Hepatocyte (in vitro differentiated cells): ENCODE results near the gene CPSF4. TPM values are rescaled to one million over a fixed set of nuclear protein-coding genes. Genes with fewer than 3 reads are reported as not detected.

Experiments used
- DNase-seq: peaks from one replicate; pipeline ENCODE4 v3.0.0-alpha.2; 2016; ENCODE audit warnings: low spot score
- H2AFZ ChIP-seq: fragments of 200-600 bp; sonication (generic); 2 replicates; pipeline ENCODE4 v1.6.0; 2016; ENCODE audit warnings: antibody characterized with exemption, mild to moderate bottlenecking
- H3K27ac ChIP-seq: fragments of 200-600 bp; sonication (generic); 2 replicates; pipeline ENCODE4 v1.5.1; 2016; ENCODE audit warnings: mild to moderate bottlenecking
- H3K27me3 ChIP-seq: fragments of 200-600 bp; sonication (generic); 2 replicates; pipeline ENCODE4 v1.6.1; 2016
- H3K36me3 ChIP-seq: fragments of 200-600 bp; sonication (generic); replicated peaks from 2 replicates; pipeline ENCODE4 v1.5.1; 2016; ENCODE audit warnings: low read depth; ENCODE audit not compliant: insufficient read depth
- H3K4me1 ChIP-seq: fragments of 200-600 bp; sonication (generic); 2 replicates; pipeline ENCODE4 v1.5.1; 2016; ENCODE audit warnings: mild to moderate bottlenecking, moderate library complexity; ENCODE audit not compliant: insufficient read depth
- H3K4me2 ChIP-seq: fragments of 200-600 bp; sonication (generic); 2 replicates; pipeline ENCODE4 v1.6.0; 2016
- H3K4me3 ChIP-seq: fragments of 200-600 bp; sonication (generic); 2 replicates; pipeline ENCODE4 v1.5.1; 2016; ENCODE audit warnings: mild to moderate bottlenecking
- H3K79me2 ChIP-seq: fragments of 200-600 bp; sonication (generic); 2 replicates; pipeline ENCODE4 v1.6.0; 2017; ENCODE audit warnings: mild to moderate bottlenecking
- H3K9me2 ChIP-seq: fragments of 200-600 bp; sonication (generic); replicated peaks from 2 replicates; pipeline ENCODE4 v1.6.0; 2017; ENCODE audit warnings: mild to moderate bottlenecking; ENCODE audit not compliant: insufficient read depth
- H3K9me3 ChIP-seq: fragments of 200-600 bp; sonication (generic); 2 replicates; pipeline ENCODE4 v1.5.1; 2016; ENCODE audit warnings: low read depth, mild to moderate bottlenecking
- H4K20me1 ChIP-seq: fragments of 200-600 bp; sonication (generic); 2 replicates; pipeline ENCODE4 v1.6.0; 2016; ENCODE audit warnings: mild to moderate bottlenecking; ENCODE audit not compliant: insufficient read depth, poor library complexity, severe bottlenecking
- CTCF ChIP-seq: fragments of 200-600 bp; sonication (generic); IDR thresholded peaks from 2 replicates; pipeline ENCODE4 v1.5.1; 2016; ENCODE audit warnings: antibody characterized with exemption, mild to moderate bottlenecking; ENCODE audit not compliant: poor library complexity
- EZH2 ChIP-seq: fragments of 200-600 bp; sonication (generic); IDR thresholded peaks from 2 replicates; pipeline ENCODE4 v1.6.1; 2016; ENCODE audit warnings: antibody characterized with exemption, mild to moderate bottlenecking, borderline replicate concordance
- EZH2phosphoT487 ChIP-seq: fragments of 200-600 bp; sonication (generic); IDR thresholded peaks from one replicate; pipeline ENCODE4 v1.6.1; 2018; ENCODE audit warnings: antibody characterized with exemption, mild to moderate bottlenecking, low read depth, moderate library complexity; ENCODE audit not compliant: unreplicated experiment, severe bottlenecking
- WGBS: methylation state at CpG from one replicate; pipeline ENCODE4 v1.1.6; 2016; ENCODE audit warnings: low lambda C conversion rate; ENCODE audit errors: missing lambda C conversion rate; 5-methylcytosine and 5-hydroxymethylcytosine counted together
- polyA plus RNA-seq: library from polyadenylated mRNA; unstranded; fragments of >200 nt; fragmentation: Nextera tagmentation; extraction: Ambion mirVana; gene quantifications from 2 replicates; pipeline ENCODE4 v1.2.1, GENCODE V29; 2016
- total RNA-seq: library from RNA; depleted of rRNA; stranded (reverse); fragments of >200 nt; gene quantifications from 2 replicates; pipeline ENCODE4 v1.2.3, GENCODE V29; 2014

The CPSF4 gene
- total and polyA plus RNA-seq, 2 experiments from 2014 or later, result 35.1 to 37.6 TPM

GRCh38 chr7:99456288-99456687 is 17.5 kb downstream of the CPSF4 start:
- TF ChIP-seq EZH2phosphoT487, result no peak
- no peak for TF ChIP-seq CTCF
- TF ChIP-seq EZH2, result no peak
- Histone ChIP-seq H3K4me1 (no peaks in the 10 kb centered on the region), H3K4me3 (no peak overlapping the region), H3K4me2 (no peak overlapping the region), H4K20me1 (peaks cover 31% of the 10 kb centered on the region), H3K9me3 (no peaks in the 10 kb centered on the region), H3K36me3 (no peaks in the 10 kb centered on the region), H3K27me3 (no peaks in the 10 kb centered on the region), H3K27ac (no peak overlapping the region), H2AFZ (no peak overlapping the region), H3K79me2 (peaks cover 35% of the 10 kb centered on the region), H3K9me2 (no peaks in the 10 kb centered on the region)
- WGBS, result 89% methylated on average over 13 of the region's 13 CpGs
- DNase-seq, result no peak

- H3K27me3 ChIP-seq, result no peaks in the 10 kb centered on the region
- H3K4me2 ChIP-seq, result no peak overlapping the region
- H3K9me3 ChIP-seq, result no peaks in the 10 kb centered on the region
- TF ChIP-seq EZH2 (no peak), CTCF (no peak), EZH2phosphoT487 (no peak)
- WGBS, result 93% methylated on average over 6 of the region's 6 CpGs
- H3K27ac ChIP-seq, result no peak overlapping the region
- no peak overlapping the region for H3K4me3 ChIP-seq
- H2AFZ ChIP-seq, result no peak overlapping the region
- peaks cover 38% of the 10 kb centered on the region for H4K20me1 ChIP-seq
- H3K36me3 ChIP-seq, result no peaks in the 10 kb centered on the region
- no peaks in the 10 kb centered on the region for H3K4me1 ChIP-seq
- peaks cover 44% of the 10 kb centered on the region for H3K79me2 ChIP-seq
- no peak for DNase-seq
- no peaks in the 10 kb centered on the region for H3K9me2 ChIP-seq
Observed at GRCh38 chr7:99457050-99457649, 18.4 kb downstream of the CPSF4 start.

GRCh38 chr7:99457650-99458493 is 19.1 kb downstream of the CPSF4 start:
- 94% methylated on average over 26 of the region's 26 CpGs for WGBS
- H3K4me3 ChIP-seq, result no peak overlapping the region
- no peak overlapping the region for H2AFZ ChIP-seq
- TF ChIP-seq EZH2phosphoT487, result no peak
- TF ChIP-seq EZH2, result no peak
- peaks cover 38% of the 10 kb centered on the region for H4K20me1 ChIP-seq
- H3K9me3 ChIP-seq, result no peaks in the 10 kb centered on the region
- no peaks in the 10 kb centered on the region for H3K27me3 ChIP-seq
- H3K4me2 ChIP-seq, result no peak overlapping the region
- no peaks in the 10 kb centered on the region for H3K9me2 ChIP-seq
- DNase-seq, result no peak
- no peak overlapping the region for H3K27ac ChIP-seq
- peaks cover 51% of the 10 kb centered on the region for H3K79me2 ChIP-seq
- H3K36me3 ChIP-seq, result no peaks in the 10 kb centered on the region
- no peaks in the 10 kb centered on the region for H3K4me1 ChIP-seq

- peaks cover 63% of the 10 kb centered on the region for H3K79me2 ChIP-seq
- H3K4me1 ChIP-seq, result no peaks in the 10 kb centered on the region
- H3K9me2 ChIP-seq, result no peaks in the 10 kb centered on the region
Observed at GRCh38 chr7:99459087-99459486, 20.3 kb downstream of the CPSF4 start.

More at GRCh38 chr7:99459087-99459486, 20.3 kb downstream of the CPSF4 start:
- no peak for TF ChIP-seq EZH2
- no peak for DNase-seq
- Histone ChIP-seq H3K9me3 (no peaks in the 10 kb centered on the region), H3K27ac (no peak overlapping the region), H4K20me1 (peaks cover 45% of the 10 kb centered on the region), H3K27me3 (no peaks in the 10 kb centered on the region), H3K36me3 (no peaks in the 10 kb centered on the region), H3K4me2 (no peak overlapping the region), H2AFZ (no peak overlapping the region), H3K4me3 (no peak overlapping the region)
- WGBS, result 92% methylated on average over 8 of the region's 8 CpGs
